Jurkat, Clone E6-1 (cell line): ENCODE data around the gene CAPS. TPM values are rescaled to one million over a fixed set of nuclear protein-coding genes. Genes with fewer than 3 reads are reported as not detected.
"Not testable (repeated sequence)": the region's sequence is repeated elsewhere in the genome, so short reads cannot be mapped to it uniquely, and the experiment has no call there.

Source experiments
- DNase-seq: peaks from one replicate; pipeline ENCODE4 v3.0.0-alpha.2; 2011; ENCODE audit warnings: low read depth, low spot score
- H3K4me3 ChIP-seq: 2 replicates; pipeline ENCODE4 v1.5.1; 2011; ENCODE audit warnings: mild to moderate bottlenecking, low read length, control low read depth, moderate library complexity
- polyA plus RNA-seq: library from polyadenylated mRNA; unstranded; fragments of >200 nt; gene quantifications from one replicate; pipeline ENCODE4 v1.2.1, GENCODE V29; 2012; ENCODE audit warnings: missing spikeins; ENCODE audit not compliant: insufficient read length, insufficient read depth

CAPS gene
- 1.5 TPM for polyA plus RNA-seq

- no peak for DNase-seq
- no peak within 1 kb of the TSS for H3K4me3 ChIP-seq
Observed at GRCh38 chr19:5913739-5914357, at the start of gene CAPS. Gene CAPS (plus strand): TSS chr19:5914254. CDS start chr19:5914407, 153 bp downstream.

- no peak overlapping the region for H3K4me3 ChIP-seq
Observed at GRCh38 chr19:5864725-5865486, 49.1 kb upstream of the CAPS start.

GRCh38 chr19:5865772-5866171 is 48.3 kb upstream of the CAPS start:
- DNase-seq, result no peak
- H3K4me3 ChIP-seq, result no peak overlapping the region

More at GRCh38 chr19:5864725-5865486, 49.1 kb upstream of the CAPS start:
- peak; percentile 5 for DNase-seq

- no peak overlapping the region for H3K4me3 ChIP-seq
- DNase-seq, result no peak
Observed at GRCh38 chr19:5867201-5868136, 46.6 kb upstream of the CAPS start.

GRCh38 chr19:5870986-5871394 is 43.1 kb upstream of the CAPS start:
- no peak for DNase-seq
- H3K4me3 ChIP-seq, result no peak overlapping the region

GRCh38 chr19:5873617-5874199 is 40.3 kb upstream of the CAPS start:
- no peak overlapping the region for H3K4me3 ChIP-seq
- no peak for DNase-seq

- DNase-seq, result not testable (repeated sequence)
Observed at GRCh38 chr19:5874496-5874895, 39.6 kb upstream of the CAPS start.

GRCh38 chr19:5877427-5877826 is 36.6 kb upstream of the CAPS start:
- no peak for DNase-seq
- H3K4me3 ChIP-seq, result no peak overlapping the region

More at GRCh38 chr19:5874496-5874895, 39.6 kb upstream of the CAPS start:
- not testable (repeated sequence) for H3K4me3 ChIP-seq

GRCh38 chr19:5877882-5878281 is 36.2 kb upstream of the CAPS start:
- DNase-seq, result no peak
- H3K4me3 ChIP-seq, result no peak overlapping the region

GRCh38 chr19:5880196-5880595 is 33.9 kb upstream of the CAPS start:
- DNase-seq, result no peak
- no peak overlapping the region for H3K4me3 ChIP-seq

GRCh38 chr19:5880604-5881078 is 33.4 kb upstream of the CAPS start:
- no peak for DNase-seq
- H3K4me3 ChIP-seq, result no peak overlapping the region

- no peak overlapping the region for H3K4me3 ChIP-seq
- DNase-seq, result no peak
Observed at GRCh38 chr19:5881543-5882299, 32.3 kb upstream of the CAPS start.

- H3K4me3 ChIP-seq, result no peak overlapping the region
- no peak for DNase-seq
Observed at GRCh38 chr19:5882421-5882968, 31.6 kb upstream of the CAPS start.

- not testable (repeated sequence) for H3K4me3 ChIP-seq, DNase-seq
Observed at GRCh38 chr19:5883157-5883873, 30.7 kb upstream of the CAPS start.

- not testable (repeated sequence) for DNase-seq, H3K4me3 ChIP-seq
Observed at GRCh38 chr19:5884065-5884811, 29.8 kb upstream of the CAPS start.

- no peak for DNase-seq
- H3K4me3 ChIP-seq, result no peak overlapping the region
Observed at GRCh38 chr19:5889288-5889971, 24.6 kb upstream of the CAPS start.
